ENCODE data around the gene IL13.
"Not testable (repeated sequence)": the region's sequence is repeated elsewhere in the genome, so short reads cannot be mapped to it uniquely, and the experiment has no call there.

IL13 gene

DNA sequence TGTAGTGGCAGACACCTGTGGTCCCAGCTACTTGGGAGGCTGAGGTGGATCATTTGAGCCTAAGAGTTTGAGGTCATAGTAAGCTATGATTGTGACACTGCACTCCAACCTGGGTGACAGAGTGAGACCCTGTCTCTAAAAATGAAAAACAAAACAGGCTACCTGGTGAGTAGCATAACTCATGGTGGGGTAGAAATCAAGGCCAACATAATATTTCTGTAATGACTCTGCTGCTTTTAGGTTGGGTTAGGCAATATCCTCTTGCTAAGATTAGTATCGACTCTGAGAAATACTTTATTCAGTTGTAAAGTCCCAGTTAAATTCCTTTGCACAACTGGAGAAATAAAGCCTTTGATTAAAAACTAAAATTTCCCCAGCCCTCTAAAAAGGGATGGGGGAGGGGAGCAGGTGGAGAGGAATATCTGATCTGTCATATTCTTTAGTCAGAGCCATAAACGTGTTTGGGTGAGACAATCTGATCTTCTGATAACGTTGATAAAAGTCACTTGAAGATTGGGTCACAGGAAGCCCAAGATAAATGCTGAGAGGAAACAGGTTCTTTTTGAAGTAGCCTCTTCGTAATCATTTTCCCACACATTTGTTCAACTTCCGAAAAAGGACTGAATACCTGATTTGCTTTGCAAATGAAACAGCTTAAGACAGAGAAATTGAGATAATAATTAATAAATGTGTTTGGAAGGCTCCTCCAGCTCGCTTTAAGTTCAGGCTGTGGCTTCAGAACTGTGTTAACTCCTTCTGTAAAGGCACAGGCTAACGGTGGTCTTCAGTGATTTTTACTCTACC lies 30.8 kb downstream of the IL13 start:
- no peak for DNase-seq (ENCODE audit: low spot score)

DNA sequence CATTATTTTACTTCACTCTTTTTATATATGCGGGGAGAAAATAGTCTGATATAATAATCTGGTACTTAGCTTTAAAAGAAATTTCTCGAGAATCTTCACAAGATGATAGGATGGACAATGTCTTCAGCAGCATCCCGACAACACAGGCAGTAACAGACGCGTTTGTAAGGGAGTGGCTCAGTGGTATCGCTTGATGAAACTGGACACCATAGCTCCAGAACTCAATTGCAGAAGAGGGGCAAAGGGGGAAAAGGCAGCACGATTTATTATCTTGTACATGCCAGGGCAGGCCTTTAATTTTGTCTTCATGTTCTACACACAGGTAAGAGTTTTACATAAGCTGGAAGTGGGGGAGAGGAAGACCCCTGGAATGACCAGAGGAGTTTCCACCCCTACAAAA lies 31.5 kb downstream of the IL13 start:
- no peak for DNase-seq (ENCODE audit: low spot score)

DNA sequence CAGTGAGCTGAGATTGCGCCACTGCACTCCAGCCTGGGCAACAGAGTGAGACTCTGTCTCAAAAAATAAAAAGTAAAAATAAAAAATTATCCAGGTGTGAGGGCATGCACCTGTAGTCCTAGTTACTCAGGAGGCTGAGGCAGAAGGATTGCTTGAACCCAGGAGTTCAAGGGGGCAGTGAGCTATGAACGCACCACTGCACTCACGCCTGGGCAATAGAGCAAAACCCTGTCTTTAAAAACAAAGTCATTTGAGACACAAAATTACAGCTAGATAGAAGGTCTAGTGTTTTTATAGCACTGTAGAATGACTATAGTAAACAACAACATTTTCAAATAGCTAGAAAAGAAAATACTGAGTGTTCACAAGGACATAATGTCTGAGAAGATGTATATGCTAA lies 32.2 kb downstream of the IL13 start:
- DNase-seq (ENCODE audit: low spot score), result no peak

DNA sequence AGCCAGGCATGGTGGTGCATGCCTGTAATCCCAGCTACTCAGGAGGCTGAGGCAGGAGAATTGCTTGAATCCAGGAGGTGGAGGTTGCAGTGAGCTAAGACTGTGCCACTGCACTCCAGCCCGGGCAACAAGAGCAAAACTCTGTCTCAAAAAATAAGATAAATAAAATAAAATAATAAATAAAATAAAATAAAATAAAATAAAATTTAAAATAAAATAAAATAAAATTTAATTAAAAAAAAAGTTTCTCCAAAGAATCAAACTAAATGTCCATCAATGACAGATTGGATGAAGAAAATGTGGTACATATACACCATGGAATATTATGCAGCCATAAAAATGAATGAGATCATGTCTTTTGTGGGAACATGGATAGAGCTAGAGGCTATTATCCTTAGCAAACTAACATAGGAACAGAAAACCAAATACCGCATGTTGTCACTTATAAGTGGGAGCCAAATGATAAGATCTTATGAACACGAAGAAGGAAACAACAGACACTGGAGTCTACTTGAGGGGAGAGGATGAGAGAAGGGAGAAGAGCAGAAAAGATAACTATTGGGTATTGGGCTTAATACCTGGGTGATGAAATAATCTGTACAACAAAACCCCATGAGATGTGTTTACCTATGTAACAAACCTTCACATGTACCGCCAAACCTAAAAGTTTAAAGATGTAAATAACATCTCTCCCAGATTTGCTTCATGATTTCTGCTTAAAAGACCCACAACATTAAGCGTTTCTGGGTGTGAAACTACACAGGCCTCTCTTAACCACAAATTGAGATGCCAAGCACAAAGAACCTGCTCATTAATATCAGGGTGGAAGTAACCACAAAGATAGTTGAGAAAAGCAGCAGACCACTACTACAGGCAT lies 34.0 kb downstream of the IL13 start:
- DNase-seq (ENCODE audit: low spot score), result not testable (repeated sequence)

DNA sequence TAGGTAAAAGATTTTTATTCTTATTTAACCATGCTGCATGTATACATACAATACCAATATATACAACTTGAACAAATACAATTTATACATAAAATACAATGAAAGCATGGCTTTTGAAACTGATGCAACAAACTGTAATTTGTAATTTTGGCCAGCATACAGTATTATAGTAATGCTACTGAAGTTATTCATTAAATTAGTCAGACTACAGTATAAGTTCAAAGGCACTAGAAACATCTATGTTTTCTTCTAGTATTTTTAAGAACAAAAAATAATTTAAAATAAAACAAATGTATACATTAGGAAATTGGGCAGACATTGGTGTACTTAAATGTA lies 34.6 kb downstream of the IL13 start:
- no peak for DNase-seq (ENCODE audit: low spot score)

DNA sequence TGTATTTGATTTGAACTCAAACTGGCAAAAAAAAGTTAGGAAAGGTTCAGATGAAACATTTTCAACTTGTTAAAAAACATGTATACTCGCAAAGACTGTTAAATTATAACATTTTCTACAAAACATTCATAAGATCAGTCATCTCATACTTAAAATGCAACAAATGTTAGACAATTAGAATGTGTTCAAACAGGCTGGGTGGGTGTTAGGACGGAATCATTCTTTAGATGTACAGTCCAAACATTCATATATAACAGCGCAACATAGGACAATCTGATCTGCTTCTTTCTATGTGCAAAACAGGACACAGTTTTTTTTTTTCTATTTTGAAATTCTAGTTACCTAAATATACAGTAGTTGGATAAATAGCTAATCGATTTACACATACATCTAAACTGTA lies 38.0 kb downstream of the IL13 start:
- DNase-seq (ENCODE audit: low spot score), result no peak

DNA sequence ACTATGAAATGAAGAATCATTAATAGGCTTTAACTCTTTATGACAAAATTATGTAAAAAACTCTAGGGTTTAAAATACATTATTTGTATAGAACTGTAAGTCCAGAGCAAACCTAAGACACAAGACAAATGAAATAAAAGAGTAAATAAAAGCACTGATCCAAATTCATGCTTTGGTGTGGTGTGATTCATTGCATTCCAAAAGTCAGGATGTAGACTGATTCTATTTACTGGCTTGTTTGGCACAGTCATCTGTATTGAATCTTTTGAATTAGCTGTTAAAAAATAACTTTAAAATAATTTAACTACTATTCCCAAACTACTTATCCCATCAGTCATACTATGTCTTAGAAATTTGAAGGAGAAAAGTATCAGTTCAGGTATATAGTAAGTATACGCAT lies 46.9 kb downstream of the IL13 start:
- no peak for DNase-seq (ENCODE audit: low spot score)

DNA sequence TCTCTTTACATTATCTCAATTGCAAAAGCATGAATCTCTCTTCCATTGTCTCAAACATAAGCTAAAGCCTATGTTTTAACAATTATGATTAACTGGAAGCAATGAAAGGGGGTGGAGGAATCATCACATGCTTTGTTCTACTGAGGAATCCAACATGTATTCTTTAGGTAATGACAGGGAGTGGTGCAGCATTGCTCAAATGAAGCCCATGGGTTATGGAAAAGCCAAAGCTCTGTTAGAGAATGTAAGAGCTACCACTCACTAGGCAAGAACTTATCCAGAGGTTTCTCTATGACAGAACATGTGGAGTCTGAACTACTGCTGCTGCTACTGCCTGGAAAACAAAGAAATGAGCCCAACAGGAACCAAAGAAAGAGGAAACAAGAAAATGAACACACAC lies 50.7 kb downstream of the IL13 start:
- DNase-seq (ENCODE audit: low spot score), result no peak

Data from cerebellar cortex (tissue), 1 donor.